Measurements from ENCODE around the gene IQSEC3. TPM values are rescaled to one million over a fixed set of nuclear protein-coding genes. Genes with fewer than 3 reads are reported as not detected.
A peak's percentile ranks its signal among the peaks of the same experiment; 100 is the strongest.
"Not testable (repeated sequence)": the region's sequence is repeated elsewhere in the genome, so short reads cannot be mapped to it uniquely, and the experiment has no call there.

The IQSEC3 gene
- total and polyA plus RNA-seq, 8 donors: 0.64 to 8.4 (median 6.0) TPM

- no peaks in the 10 kb centered on the region for H3K36me3 ChIP-seq
- intact Hi-C loops (cut with DNase I): no loop called here
- ATAC-seq (peak; percentile 33), DNase-seq (peak in 1 of 4 donors; percentile 39)
- H3K27me3 ChIP-seq: peaks cover 3 to 34% of the 10 kb centered on the region in 2 donors
- no peaks in the 10 kb centered on the region for H3K9me3 ChIP-seq
- H3K27ac ChIP-seq: peak within 1 kb of the TSS in 1 of 2 donors; percentile 82
- H3K4me3 ChIP-seq: peak within 1 kb of the TSS in 1 of 2 donors; percentile 30
- TF ChIP-seq, protein P1, sequence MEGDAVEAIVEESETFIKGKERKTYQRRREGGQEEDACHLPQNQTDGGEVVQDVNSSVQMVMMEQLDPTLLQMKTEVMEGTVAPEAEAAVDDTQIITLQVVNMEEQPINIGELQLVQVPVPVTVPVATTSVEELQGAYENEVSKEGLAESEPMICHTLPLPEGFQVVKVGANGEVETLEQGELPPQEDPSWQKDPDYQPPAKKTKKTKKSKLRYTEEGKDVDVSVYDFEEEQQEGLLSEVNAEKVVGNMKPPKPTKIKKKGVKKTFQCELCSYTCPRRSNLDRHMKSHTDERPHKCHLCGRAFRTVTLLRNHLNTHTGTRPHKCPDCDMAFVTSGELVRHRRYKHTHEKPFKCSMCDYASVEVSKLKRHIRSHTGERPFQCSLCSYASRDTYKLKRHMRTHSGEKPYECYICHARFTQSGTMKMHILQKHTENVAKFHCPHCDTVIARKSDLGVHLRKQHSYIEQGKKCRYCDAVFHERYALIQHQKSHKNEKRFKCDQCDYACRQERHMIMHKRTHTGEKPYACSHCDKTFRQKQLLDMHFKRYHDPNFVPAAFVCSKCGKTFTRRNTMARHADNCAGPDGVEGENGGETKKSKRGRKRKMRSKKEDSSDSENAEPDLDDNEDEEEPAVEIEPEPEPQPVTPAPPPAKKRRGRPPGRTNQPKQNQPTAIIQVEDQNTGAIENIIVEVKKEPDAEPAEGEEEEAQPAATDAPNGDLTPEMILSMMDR (IDR thresholded peaks at IDR 0.05): no peak
- peaks cover 0 to 15% of the 10 kb centered on the region in 2 donors for H3K4me1 ChIP-seq
Observed at GRCh38 chr12:214003-214741, 147.6 kb downstream of the IQSEC3 start, which contains the start of gene SLC6A12. Gene SLC6A12, minus strand, starts transcription at chr12:214157. Its CDS starts 4,171 bp downstream, at chr12:209986.

GRCh38 chr12:215116-215515 lies 148.5 kb downstream of the IQSEC3 start:
- TF ChIP-seq, protein P1 (IDR thresholded peaks at IDR 0.05): no peak
- no peak for DNase-seq
- no peak for ATAC-seq
- Histone ChIP-seq H3K4me1 (peaks cover 0 to 15% of the 10 kb centered on the region in 2 donors), H3K9me3 (no peaks in the 10 kb centered on the region), H3K27me3 (peaks cover 3 to 34% of the 10 kb centered on the region in 2 donors), H3K4me3 (no peak overlapping the region), H3K36me3 (no peaks in the 10 kb centered on the region), H3K27ac (no peak overlapping the region)
- intact Hi-C loops (cut with DNase I): no loop called here

DNA sequence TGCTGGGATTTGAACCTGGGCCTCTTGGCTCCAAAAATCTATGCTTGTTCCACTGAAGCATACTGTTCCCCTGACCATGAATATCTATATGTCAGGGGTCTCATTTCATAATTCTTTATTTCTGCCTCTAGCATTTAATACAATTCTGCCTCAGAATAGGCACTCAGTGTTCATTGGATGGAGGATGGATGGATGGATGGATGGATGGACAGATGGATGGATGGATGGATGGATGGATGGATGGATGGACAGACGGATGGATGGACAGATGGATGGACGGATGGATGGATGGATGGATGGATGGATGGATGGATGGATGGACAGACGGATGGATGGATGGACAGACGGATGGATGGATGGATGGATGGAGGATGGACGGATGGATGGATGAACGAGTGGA lies 150.5 kb downstream of the IQSEC3 start:
- H3K36me3 ChIP-seq; H3K4me3 ChIP-seq; DNase-seq; H3K27ac ChIP-seq; ATAC-seq; intact Hi-C loops (cut with DNase I); H3K9me3 ChIP-seq: not testable (repeated sequence)
- Histone ChIP-seq H3K27me3 (peaks cover 3 to 35% of the 10 kb centered on the region in 2 donors), H3K4me1 (peaks cover 0 to 15% of the 10 kb centered on the region in 2 donors)

DNA sequence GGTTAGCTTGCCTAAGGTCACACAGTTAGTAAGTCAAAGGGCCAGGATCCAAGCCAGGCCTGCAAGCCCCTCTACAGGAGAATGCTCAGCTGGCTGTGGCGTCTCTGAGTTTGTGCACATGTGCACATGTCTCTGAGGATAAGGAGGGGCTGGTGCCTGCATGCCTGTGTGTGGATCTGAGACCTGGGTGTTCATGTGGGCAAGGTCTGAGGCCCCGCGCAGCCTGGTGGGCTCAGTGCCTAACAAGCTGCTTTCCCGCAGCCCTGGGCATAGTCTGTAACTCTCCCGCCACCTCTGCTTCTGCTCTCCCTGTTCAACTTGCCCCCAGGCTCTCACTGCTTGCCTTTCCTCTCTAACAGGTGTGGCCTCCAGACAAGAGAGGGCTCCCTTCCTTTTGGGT lies 151.7 kb downstream of the IQSEC3 start:
- no peaks in the 10 kb centered on the region for H3K36me3 ChIP-seq
- intact Hi-C loops (cut with DNase I): no loop called here

DNA sequence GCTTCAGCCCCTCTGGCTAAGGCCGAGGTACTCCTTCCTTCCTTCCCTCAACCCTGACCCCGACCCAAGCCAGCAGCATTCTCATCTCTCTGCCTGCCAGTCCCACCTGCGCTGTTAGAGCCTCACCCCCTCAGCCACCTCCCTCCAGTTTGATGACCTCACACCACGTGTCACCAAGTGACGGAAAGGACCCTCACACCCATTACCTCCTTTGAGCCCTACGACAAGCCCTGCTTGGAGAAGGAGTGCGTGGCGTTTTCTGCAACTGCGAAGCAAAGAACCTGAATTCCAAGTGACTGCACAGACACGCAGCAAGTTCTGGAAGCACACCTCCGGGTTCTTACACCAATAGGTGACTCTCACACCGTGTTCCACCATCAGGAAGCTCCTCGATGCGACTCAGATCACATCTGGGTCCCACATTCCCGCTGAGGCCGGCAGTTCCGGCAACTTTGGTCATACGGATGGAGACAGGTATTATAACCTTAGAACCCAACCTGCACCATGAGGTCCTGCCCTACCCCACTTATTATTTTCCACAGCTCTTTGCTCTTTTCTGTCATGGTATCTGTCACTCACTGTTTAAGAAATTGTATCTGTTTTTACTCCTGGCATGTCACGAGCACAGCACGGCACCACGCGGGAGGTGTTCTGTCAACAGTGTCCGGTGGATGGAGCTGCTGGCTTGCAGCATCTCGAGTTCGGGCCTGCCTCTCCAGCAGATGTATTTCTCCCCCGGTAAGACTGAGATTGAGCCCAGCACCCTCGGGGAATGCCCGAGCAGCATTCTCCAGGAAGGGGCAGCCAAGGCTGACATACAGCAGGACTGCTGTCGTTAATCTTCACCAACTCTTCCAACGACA lies 152.4 kb downstream of the IQSEC3 start:
- H3K36me3 ChIP-seq: no peaks in the 10 kb centered on the region
- no peaks in the 10 kb centered on the region for H3K9me3 ChIP-seq
- H3K4me1 ChIP-seq: peaks cover 0 to 4% of the 10 kb centered on the region in 2 donors
- DNase-seq: no peak
- H3K27ac ChIP-seq: no peak overlapping the region
- H3K27me3 ChIP-seq: peaks cover 0 to 15% of the 10 kb centered on the region in 2 donors
- TF ChIP-seq, protein P1 (IDR thresholded peaks at IDR 0.05): no peak
- ATAC-seq: no peak
- no peak overlapping the region for H3K4me3 ChIP-seq
- intact Hi-C loops (cut with DNase I): no loop called here

More for the DNA sequence above, 151.7 kb downstream of the IQSEC3 start:
- TF ChIP-seq, protein P1 (IDR thresholded peaks at IDR 0.05): no peak
- no peak overlapping the region for H3K27ac ChIP-seq
- H3K27me3 ChIP-seq: peaks cover 0 to 23% of the 10 kb centered on the region in 2 donors
- ATAC-seq: no peak
- no peak for DNase-seq
- peaks cover 0 to 9% of the 10 kb centered on the region in 2 donors for H3K4me1 ChIP-seq
- no peak overlapping the region for H3K4me3 ChIP-seq
- H3K9me3 ChIP-seq: no peaks in the 10 kb centered on the region
